ENCODE results near the gene MALRD1. TPM values are rescaled to one million over a fixed set of nuclear protein-coding genes. Genes with fewer than 3 reads are reported as not detected.

MALRD1 gene
- total RNA-seq, 4 donors from 2014 or later, result 1.1 to 6.2 TPM; not detected in 2

DNA sequence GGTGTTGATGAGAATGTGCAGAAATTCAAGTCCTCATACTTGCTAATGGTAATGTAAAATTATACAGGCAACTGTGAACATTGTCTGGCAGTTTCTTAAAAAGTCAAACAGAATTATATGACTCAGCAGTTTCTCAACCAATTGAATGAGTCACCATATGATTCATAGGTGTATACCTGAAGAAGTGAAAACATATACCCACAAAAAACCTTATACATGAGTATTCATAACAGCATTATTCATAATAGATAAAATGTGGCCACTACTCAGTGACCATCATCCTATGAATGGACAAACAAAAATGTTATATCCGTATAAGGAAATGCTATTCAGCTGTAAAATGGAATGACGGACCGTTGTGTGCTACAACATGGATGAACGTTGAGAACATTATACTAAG, 253.5 kb downstream of the MALRD1 start:
- Histone ChIP-seq H3K4me3 (no peak overlapping the region), H3K27ac (no peak overlapping the region), H3K4me1 (no peaks in the 10 kb centered on the region), H3K9me3 (no peaks in the 10 kb centered on the region), H3K27me3 (no peaks in the 10 kb centered on the region), H3K36me3 (peaks cover 0 to 4% of the 10 kb centered on the region in 2 donors)
- TF ChIP-seq POLR2A (IDR thresholded peaks at IDR 0.05), result no peak
- TF ChIP-seq, protein P1, sequence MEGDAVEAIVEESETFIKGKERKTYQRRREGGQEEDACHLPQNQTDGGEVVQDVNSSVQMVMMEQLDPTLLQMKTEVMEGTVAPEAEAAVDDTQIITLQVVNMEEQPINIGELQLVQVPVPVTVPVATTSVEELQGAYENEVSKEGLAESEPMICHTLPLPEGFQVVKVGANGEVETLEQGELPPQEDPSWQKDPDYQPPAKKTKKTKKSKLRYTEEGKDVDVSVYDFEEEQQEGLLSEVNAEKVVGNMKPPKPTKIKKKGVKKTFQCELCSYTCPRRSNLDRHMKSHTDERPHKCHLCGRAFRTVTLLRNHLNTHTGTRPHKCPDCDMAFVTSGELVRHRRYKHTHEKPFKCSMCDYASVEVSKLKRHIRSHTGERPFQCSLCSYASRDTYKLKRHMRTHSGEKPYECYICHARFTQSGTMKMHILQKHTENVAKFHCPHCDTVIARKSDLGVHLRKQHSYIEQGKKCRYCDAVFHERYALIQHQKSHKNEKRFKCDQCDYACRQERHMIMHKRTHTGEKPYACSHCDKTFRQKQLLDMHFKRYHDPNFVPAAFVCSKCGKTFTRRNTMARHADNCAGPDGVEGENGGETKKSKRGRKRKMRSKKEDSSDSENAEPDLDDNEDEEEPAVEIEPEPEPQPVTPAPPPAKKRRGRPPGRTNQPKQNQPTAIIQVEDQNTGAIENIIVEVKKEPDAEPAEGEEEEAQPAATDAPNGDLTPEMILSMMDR (IDR thresholded peaks at IDR 0.05), result no peak
- DNase-seq, result no peak
- intact Hi-C loops (cut with DNase I; ENCODE audit: low total_unique reads), result no loop called here

DNA sequence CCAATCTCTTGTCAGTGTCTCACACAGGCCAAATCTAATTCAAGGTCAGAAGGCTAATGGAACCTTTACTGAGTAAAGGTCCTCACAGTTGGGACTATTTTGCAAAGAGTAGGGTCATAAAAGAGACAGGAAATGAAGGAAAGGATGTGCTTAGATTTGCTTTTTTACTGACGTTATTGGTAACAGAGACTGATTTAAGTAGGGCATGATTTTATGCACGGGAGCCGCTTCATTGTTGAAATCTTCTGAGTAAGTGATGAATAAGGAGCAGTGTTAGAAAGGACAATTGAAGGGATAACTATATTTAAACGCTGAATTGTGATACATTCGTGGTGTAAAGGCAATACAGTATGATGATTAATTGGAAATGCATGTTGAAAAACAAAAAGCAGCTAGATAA, 261.5 kb downstream of the MALRD1 start:
- Histone ChIP-seq H3K27me3 (no peaks in the 10 kb centered on the region), H3K27ac (no peak overlapping the region), H3K4me1 (no peaks in the 10 kb centered on the region), H3K4me3 (no peak overlapping the region), H3K36me3 (no peaks in the 10 kb centered on the region), H3K9me3 (no peaks in the 10 kb centered on the region)
- intact Hi-C loops (cut with DNase I; ENCODE audit: low total_unique reads), result no loop called here
- no peak for DNase-seq
- TF ChIP-seq POLR2A (IDR thresholded peaks at IDR 0.05), result no peak
- TF ChIP-seq, protein P1 (IDR thresholded peaks at IDR 0.05), result no peak

DNA sequence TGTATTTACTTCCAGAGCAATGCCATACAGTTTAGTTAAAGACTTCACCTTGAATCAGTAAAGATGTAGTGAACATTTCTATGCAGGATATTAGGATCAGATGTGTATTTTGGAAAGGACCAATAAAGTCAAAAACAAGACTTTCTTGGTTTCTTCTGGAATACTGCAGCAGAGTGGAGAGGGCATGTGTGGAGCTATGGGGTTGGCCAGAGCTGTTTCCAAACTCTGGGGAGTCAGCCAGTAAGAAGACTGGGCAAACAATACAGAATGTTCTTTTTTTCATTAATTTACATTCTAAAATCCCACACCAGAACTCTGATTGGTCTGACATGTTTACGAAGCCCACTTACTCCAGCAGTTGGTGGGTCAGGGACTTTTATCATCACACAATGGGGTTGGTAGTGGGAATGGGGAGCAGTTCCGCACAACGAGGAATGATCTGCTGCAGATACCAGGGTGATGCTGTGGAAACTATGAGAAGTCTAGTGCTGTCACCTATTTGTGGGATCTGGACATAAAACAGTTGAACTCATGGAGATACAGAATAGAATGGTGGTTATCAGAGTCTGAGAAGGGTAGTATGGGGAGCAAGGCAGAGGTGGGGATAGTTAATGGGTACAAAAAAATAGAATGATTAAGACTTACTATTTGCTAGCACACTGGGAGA, 267.7 kb downstream of the MALRD1 start:
- intact Hi-C loops (cut with DNase I; ENCODE audit: low total_unique reads), result no loop called here
- DNase-seq, result no peak

DNA sequence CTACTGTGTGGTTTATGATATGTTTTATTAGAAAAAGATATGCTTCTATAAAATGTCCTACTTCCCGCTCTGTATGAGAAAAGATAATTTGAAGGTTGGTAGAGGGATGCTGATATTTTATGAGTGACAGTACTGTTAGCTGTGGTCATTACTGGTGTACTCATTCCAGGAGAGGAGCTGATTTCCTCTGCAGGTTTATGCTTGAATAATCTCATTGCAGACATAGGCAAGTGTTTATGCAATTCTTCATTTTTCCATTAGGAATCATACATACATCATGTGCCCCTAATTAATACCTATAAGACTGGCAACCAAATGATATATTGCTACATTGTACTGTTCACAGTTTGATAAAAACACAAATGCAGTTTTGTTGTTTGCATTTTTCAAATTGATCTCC, 269.4 kb downstream of the MALRD1 start:
- H3K4me3 ChIP-seq, result no peak overlapping the region
- TF ChIP-seq POLR2A (IDR thresholded peaks at IDR 0.05), result no peak
- TF ChIP-seq, protein P1 (IDR thresholded peaks at IDR 0.05), result no peak
- H3K9me3 ChIP-seq, result no peaks in the 10 kb centered on the region
- H3K36me3 ChIP-seq, result no peaks in the 10 kb centered on the region
- no peak for DNase-seq
- intact Hi-C loops (cut with DNase I; ENCODE audit: low total_unique reads), result no loop called here
- H3K27ac ChIP-seq, result no peak overlapping the region
- no peaks in the 10 kb centered on the region for H3K4me1 ChIP-seq
- no peaks in the 10 kb centered on the region for H3K27me3 ChIP-seq

More for the DNA sequence above, 267.7 kb downstream of the MALRD1 start:
- TF ChIP-seq, protein P1 (IDR thresholded peaks at IDR 0.05), result no peak
- TF ChIP-seq POLR2A (IDR thresholded peaks at IDR 0.05), result no peak
- Histone ChIP-seq H3K4me3 (no peak overlapping the region), H3K9me3 (no peaks in the 10 kb centered on the region), H3K36me3 (no peaks in the 10 kb centered on the region), H3K4me1 (no peaks in the 10 kb centered on the region), H3K27ac (no peak overlapping the region), H3K27me3 (no peaks in the 10 kb centered on the region)

DNA sequence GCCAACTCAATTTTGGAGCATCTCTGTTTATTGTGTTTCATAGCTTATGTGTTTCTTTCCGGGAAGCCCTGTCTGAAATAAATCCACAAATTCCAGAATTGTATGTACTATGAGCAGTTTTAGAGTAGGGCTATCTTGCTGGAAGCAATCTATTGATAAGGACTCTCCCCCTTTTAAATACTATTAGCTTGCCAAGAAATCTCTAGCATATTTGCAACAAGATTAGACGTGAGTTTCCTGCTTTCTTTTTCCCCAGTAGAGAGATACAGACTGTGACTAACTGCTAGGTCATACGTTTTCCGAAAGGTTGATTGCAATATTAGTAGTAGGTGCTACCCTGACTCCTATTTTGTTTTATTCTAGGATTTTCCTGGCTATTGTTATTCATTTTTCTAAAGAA, 277.0 kb downstream of the MALRD1 start:
- Histone ChIP-seq H3K27ac (no peak overlapping the region), H3K27me3 (no peaks in the 10 kb centered on the region)
- intact Hi-C loops (cut with DNase I; ENCODE audit: low total_unique reads), result no loop called here

More for the DNA sequence above, 277.0 kb downstream of the MALRD1 start:
- Histone ChIP-seq H3K4me3 (no peak overlapping the region), H3K9me3 (no peaks in the 10 kb centered on the region), H3K4me1 (no peaks in the 10 kb centered on the region), H3K36me3 (no peaks in the 10 kb centered on the region)
- TF ChIP-seq POLR2A (IDR thresholded peaks at IDR 0.05), result no peak
- TF ChIP-seq, protein P1 (IDR thresholded peaks at IDR 0.05), result no peak
- DNase-seq, result no peak

All from uterus (tissue), 4 donors.